AML-193 (cell line): ENCODE results near the gene AOX1.
"Not testable (repeated sequence)": the region's sequence is repeated elsewhere in the genome, so short reads cannot be mapped to it uniquely, and the experiment has no call there.

Source experiments
- DNase-seq, 2 experiments: peaks; one replicate each; lab custom pipeline; 2025; lab: John Stamatoyannopoulos, UW

AOX1 gene

GRCh38 chr2:200667413-200667812 lies 81.6 kb downstream of the AOX1 start:
- no peak for DNase-seq

DNA sequence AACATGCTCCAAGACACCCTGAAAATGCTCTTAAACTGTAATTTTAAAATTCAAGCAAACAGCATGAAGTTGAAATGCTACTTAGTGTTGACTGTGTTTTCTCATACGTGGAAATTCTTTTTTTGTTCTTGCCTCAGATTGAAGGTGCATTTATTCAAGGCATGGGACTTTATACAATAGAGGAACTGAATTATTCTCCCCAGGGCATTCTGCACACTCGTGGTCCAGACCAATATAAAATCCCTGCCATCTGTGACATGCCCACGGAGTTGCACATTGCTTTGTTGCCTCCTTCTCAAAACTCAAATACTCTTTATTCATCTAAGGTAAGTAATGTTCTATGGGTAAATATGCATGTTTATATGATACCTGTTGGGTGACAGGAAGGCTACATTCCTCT lies 82.7 kb downstream of the AOX1 start:
- peak in 1 of 2 experiments; percentile 2 for DNase-seq

- no peak for DNase-seq
These were observed 83.5 kb downstream of the AOX1 start for GRCh38 chr2:200669308-200669707.

GRCh38 chr2:200670313-200670712 lies 84.5 kb downstream of the AOX1 start:
- peak; percentile 4 to 8 for DNase-seq

GRCh38 chr2:200670751-200671150 lies 84.9 kb downstream of the AOX1 start:
- no peak for DNase-seq

DNA sequence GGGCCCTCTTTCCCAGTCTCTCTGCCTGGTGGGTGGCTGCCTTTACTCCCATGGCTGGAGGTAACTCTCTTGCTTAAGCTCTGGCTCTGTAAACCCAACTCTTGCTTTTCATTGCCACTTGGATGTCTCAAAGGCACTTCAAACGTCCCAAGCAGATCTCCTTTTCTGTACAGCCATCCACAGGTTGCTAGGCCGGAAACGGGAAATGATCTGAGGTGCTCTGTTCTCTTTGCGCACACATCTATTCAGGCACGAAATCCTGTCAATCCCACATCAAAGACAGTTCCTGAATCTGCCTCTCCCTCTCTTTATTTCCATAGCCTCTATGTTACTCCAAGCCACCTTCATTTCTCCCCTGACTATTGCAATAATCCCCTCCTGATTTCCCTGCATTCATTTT lies 87.4 kb downstream of the AOX1 start:
- no peak for DNase-seq

DNA sequence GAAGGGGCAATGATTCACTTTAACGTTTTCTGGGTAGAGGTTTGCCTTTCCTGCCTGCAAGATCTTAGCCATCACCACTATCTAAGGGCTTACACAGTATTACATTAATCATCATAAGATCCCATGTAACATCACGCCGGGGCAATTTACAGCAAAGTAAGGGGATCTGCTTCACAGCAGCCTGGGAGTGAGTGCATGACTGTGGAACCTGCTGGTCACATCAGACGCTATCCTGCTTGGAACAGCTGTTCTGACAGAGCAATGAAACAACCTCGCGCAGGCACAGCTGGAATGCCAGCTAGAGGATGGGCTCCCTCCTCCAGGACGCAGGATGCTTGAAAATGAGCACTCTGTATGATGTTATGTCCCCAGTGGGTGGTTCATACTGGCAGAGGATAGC lies 89.0 kb downstream of the AOX1 start:
- no peak for DNase-seq

DNA sequence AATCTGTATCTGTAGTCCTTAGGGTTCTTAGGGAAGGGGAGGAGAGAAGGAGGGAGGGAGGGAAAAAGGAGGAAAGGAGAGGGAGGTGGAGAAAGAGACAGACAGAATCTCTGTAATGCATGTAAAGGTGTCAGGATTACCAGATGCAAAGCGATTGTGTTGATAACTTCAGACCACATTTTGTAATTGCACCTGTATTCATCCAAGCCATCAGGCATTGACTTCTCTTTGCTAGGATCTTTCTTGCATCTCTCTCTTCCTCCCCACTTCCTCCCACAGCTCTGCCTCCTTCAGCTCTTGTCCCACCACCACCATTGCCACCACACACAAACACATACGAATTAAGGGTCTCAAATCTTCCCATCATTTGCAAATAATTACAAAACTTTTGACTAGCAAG lies 91.4 kb downstream of the AOX1 start:
- DNase-seq: no peak

- DNase-seq: no peak
These were observed 92.1 kb downstream of the AOX1 start for GRCh38 chr2:200677721-200678532.

- no peak for DNase-seq
These were observed 93.3 kb downstream of the AOX1 start for GRCh38 chr2:200679127-200679526.

- DNase-seq: no peak
These were observed 93.7 kb downstream of the AOX1 start for GRCh38 chr2:200679535-200679934.

DNA sequence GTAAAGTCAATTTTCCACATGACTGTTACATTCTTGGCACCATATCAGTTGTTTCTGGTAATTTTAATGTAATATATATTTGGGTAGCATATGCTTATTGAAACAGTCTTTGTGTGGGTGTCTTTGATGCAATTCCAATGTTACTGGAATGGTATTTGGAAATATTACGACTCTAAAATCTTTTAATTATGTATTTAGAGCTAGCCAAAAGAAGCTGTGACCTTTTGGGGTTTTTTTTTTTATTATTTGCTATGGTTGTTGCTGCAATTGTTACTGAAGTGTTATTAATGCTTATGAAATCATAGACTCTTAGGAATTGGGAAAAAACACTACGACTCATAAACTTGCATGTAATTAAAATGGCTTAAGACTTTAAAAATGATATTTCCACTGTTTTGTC lies 95.9 kb downstream of the AOX1 start:
- no peak for DNase-seq

DNA sequence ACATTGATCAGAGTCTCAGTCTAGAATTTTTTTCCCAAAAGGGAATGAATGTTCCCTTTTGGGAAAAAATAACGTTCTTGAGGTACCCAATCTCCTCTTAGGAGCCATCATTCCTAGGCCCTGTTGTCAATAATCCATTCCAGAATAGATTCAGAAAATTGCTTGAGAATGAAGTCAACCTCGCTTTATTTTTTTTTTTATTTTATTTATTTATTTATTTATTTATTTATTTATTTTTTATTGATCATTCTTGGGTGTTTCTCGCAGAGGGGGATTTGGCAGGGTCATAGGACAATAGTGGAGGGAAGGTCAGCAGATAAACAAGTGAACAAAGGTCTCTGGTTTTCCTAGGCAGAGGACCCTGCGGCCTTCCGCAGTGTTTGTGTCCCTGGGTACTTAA lies 96.6 kb downstream of the AOX1 start:
- not testable (repeated sequence) for DNase-seq

DNA sequence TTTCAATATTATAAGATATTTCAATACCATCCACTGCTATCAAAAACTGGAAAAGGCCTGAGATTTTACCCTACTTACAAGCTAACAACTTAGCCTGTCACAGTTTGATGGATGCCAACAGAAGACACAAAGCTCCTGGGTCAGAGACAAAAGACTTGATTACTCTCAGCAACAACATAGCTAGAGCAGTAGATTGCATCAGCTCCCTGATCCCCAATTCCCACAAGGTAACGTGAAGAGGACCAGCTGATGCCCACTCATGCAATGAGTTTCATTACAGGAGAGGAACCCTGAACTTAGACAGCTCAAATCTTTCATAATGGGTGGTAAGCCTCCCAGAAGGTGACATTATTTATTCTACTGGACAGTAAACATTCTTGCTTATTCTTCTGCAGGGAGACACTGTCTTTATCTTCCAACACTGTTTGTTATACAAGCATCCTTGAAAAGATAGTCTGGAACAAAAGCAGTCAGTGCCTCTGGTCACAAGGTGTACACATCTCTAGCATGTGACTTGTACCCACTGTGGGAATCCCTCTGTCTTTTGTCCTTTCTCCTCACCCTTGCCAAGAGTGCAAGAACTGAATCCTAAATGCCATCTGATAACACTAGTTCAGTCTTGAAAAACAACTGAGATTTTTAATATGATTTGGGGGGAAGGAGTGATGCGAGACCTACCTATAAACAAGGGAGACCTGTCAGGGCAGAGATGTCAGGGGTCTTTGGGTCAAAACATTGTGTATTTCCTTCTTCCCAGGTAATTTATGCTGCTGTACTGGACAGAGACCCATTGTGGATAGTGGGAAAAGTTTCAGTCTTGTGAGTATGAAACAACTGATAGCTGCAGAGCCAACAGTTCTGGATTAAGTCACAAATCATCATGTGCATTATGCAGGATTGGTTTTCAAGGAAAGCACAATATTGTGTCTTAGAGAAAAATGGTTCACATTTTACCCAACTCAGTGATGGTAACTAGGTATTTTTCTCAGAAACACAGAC lies 102.4 kb downstream of the AOX1 start:
- DNase-seq: no peak

GRCh38 chr2:200689115-200689514 lies 103.3 kb downstream of the AOX1 start:
- peak; percentile 39 to 53 for DNase-seq

DNA sequence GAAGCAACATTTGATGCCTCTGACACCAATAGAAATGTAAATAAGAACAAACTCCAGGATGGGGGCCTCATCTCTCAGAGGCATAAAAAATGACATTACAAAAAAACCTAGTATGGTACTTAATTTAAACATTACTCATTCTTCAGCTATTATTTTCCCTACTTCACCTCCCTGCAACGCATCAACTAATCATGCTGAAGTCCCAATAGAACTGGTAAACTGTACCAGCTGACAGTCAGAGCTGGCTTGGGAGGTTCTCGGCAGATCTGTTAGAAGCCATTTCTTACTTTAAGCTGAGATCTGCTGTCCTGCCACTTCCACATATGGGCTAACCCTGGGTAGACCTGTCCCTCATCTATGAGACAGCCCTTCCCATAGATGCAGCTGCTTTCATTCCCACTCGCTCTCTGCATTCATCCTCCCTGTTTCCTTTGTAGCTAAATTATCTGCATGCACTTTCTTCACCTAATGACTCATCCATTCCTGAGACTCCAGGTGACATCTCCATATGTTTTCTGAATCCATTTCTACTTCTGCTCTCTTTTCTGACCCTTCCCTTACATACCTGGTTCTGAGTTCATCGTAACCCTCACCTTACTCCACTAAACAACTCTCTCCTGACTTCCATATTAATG lies 108.1 kb downstream of the AOX1 start:
- no peak for DNase-seq

DNA sequence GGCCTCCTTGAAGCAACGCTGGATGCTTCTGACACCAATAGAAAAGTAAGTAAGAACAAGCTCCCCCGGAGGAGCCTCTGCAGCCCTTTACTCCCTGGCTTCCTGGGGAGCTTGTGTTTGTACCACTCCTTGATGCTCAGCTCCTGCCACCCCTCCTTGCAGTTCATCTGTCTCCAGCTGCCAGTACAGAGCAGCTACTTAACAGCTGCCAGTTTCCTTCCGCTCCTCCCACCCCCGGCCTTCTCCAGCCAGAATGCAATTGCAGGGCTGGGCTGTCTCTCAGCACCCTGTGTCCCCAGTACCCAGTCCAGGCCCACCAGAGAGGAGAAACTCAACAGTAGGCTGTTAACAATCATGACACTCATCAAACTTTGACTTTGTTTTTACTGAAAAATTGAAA lies 109.4 kb downstream of the AOX1 start:
- peak; percentile 86 to 88 for DNase-seq

- DNase-seq: peak; percentile 86 to 87
These were observed 109.8 kb downstream of the AOX1 start for GRCh38 chr2:200695601-200696000.

- no peak for DNase-seq
These were observed 112.4 kb downstream of the AOX1 start for GRCh38 chr2:200698217-200698616.

DNA sequence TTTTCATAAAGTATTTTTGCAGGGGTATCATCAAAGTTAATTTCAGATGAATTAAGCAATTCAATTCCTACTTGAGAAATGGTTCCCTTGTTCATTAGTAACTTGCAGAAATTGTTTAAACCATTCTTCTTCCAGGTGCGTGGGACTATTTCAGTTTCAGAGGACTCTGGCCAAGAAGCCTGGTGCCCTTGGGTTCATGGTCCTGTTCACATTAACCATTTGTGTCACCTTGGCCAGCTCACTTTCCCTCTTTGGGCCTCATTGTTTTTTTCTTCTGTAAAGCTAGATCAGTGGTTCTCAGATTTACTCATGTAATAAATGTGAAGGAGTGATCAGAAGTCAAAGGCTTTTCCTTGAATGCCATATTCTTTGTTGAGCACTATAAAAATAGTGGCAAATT lies 113.5 kb downstream of the AOX1 start:
- DNase-seq: no peak

DNA sequence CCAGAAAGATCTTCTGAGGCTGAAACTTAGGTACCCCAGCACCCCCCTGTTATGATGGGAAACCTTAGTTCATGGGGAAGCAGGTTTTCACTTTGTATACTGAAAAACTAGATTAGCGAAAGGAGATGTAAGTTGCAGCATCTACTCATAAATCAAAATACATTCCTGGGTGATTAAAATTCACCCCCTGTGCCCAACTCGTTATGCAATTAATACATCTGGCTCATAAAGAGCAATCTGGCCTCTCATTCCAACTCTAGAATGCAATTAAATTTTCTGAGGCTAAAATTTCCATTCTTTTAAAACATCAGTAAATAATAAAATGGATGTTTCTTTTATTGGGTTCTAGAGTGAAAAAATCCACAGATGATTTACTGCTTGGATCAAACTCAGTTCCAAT lies 115.0 kb downstream of the AOX1 start:
- no peak for DNase-seq

- DNase-seq: no peak
These were observed 116.2 kb downstream of the AOX1 start for GRCh38 chr2:200702044-200702443.
